Activated T-cell treated with anti-CD3 and anti-CD28 coated beads, Interleukin-2, amount 50 U/mL, for 48 hours (primary cell): ENCODE results near the gene IER5L.
"Not testable (repeated sequence)": the region's sequence is repeated elsewhere in the genome, so short reads cannot be mapped to it uniquely, and the experiment has no call there.

Experiments used
- DNase-seq, 2 experiments: peaks; one replicate each; pipeline ENCODE4 v3.0.0-alpha.2; 2020

Gene IER5L

DNA sequence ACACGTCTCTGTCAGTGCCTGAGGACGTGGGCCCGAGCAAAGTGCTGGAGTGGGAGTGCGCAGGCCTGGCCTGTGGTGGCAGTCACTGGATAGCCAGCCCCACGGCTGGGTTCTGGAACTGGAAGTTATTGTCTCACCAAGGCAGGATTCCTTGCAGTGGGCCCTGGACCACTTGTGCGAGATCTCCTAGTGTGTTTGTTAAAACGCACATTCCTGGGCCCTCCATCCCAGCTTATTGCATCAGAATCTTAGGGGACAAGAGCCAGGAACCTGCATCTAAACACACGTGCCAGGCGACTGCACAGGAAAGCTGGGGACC lies 40.0 kb downstream of the IER5L start:
- no peak for DNase-seq

DNA sequence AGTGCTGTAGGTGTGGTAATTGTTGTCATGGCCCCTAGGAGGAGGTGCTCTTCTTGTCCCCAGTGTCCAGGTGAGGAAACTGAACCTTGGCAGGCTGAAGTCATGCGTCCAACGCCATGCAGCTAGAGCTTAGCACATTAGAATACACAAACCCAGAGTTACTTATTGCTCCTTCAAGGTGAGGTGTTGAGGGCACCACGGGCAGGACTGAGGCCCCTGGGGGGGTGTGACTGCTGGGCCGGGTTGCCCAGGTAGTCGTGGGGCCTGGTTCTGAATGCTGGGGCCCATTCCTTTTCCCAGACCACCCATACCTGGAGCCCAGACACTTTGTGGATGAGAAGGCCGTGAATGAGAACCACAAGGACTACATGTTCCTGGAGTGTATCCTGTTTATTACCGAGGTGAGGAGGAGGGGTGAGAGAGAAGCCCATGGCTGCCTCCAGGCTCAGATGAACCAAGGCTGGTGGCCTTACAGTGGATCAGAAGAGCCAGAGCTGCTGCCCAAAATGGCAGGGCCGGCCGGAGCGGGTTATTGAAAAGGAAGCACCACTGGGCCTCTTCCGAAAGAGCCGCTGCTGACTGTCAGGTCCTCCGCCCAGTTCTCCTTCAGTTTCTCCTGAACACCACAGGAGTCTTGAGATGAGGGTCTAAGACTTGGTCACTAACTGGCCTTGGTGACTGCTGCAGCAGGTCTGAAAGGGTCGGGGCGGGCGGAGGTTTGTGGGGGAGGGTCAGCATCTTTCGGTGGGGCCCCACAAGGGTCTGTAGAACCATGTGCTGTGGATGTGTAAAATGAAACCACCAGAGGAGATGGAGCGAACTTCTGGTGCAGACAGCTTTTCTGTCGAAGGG lies 40.5 kb downstream of the IER5L start:
- no peak for DNase-seq

- DNase-seq: no peak
These were observed 41.5 kb downstream of the IER5L start for GRCh38 chr9:129136446-129137035.

GRCh38 chr9:129135476-129135875 lies 42.6 kb downstream of the IER5L start:
- DNase-seq: no peak

GRCh38 chr9:129133082-129133481 lies 45.0 kb downstream of the IER5L start:
- no peak for DNase-seq

DNA sequence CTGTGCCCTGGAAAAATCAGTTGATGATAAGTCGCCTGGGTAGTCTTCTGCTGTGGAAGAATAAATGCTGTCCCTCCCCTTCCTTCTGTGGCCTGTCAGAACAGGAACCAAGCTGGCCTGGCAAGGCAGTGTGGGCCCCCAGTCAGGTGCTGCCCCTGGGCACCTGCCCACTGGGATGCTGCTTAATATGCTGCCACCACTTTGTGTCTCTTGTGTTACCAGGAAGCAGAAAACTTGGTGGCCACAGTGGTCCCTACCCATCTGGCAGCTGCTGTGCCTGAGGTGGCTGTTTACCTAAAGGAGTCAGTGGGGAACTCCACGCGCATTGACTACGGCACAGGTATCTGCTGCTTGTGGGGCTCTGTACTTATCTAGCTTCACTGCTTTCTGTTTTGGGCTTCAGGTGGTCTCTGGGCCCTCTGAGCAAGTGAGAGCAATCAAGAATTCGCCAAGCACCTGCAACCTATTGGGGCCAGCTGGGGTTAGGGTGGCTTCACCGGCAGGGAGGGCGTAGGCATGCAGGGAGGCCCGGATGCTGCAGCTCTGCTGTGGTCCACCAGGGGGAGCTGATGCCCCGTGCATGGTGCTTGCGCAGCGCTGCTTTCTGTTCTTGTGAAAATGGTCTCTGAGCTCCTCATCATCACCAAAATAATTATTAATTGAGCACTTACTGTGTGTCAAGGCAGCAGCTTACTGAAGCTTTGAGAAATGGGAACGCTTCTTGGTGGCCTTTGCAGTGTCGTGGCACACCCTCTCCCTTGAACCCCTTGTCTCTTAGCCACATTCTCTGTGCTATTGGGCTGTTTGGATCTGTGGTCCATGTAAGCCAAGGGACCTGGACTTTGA lies 46.5 kb downstream of the IER5L start:
- DNase-seq: peak; percentile 89 to 90

DNA sequence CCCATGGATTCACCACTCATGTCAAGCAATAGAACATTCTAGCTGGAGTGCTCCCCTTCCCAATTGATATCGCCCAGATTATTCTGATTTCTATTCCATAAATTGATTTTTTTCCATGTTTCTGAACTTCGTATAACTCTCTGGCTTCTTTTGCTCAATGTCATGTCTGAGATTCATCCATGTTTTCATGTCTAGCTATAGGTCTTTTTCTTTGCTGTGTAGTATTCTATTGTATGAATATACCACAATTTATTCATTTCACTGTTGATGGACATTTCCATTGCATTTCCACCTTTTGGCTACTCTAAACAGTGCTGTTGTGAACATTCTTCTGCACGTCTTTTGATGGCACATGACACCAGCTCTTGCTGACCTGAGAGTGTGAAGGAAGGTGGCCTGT lies 47.3 kb downstream of the IER5L start:
- DNase-seq: no peak

- DNase-seq: not testable (repeated sequence)
These were observed 47.8 kb downstream of the IER5L start for GRCh38 chr9:129130271-129130670.

GRCh38 chr9:129128689-129129088 lies 49.4 kb downstream of the IER5L start:
- DNase-seq: no peak

- no peak for DNase-seq
These were observed 51.1 kb downstream of the IER5L start for GRCh38 chr9:129126749-129127618.
